ENCODE results near the gene TRAIP. TPM values are rescaled to one million over a fixed set of nuclear protein-coding genes. Genes with fewer than 3 reads are reported as not detected.
A peak's percentile ranks its signal among the peaks of the same experiment; 100 is the strongest.

TRAIP gene
- total RNA-seq, 4 donors from 2014 or later, result 2.3 to 10.1 (median 4.1) TPM

DNA sequence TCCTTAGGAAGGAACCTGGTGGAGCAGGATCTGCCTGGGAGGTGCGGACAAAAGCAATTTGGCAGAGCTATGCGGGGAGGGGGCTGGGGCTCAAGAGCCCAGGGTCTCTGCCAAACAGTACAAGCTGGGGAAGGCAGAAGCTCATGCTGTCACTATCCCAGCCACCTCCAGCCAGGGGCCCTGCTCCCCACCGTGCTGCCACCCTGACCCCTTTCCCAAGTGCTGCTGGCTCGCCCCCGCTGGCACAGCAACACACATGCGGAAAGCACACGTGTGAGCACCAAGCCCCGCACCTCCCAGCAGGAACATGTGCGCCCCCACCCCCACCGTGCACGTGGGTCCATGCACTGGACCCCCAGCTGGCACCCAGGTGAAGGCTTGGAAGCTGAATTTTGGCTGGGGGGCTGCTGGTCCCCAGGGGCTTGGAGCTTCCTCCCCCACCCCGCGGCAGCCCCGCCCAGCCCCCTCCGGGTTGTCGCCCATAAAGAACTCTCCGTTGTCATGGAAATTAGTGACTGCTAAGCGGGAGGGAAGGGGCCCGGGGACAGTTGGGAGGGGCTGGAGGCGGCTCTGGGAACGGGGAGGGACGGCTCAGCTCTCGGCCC is 12.6 kb upstream of the TRAIP start:
- H3K4me1 ChIP-seq, result peaks cover 9 to 15% (median 12%) of the 10 kb centered on the region in 3 donors
- peak overlapping the region in 3 of 4 donors; percentile 14 to 64 (median 42) for H3K4me3 ChIP-seq
- no peaks in the 10 kb centered on the region for H3K36me3 ChIP-seq
- H3K27me3 ChIP-seq, result peaks cover 4 to 90% (median 19%) of the 10 kb centered on the region in 4 donors
- no peak for TF ChIP-seq POLR2A (IDR thresholded peaks at IDR 0.05)
- TF ChIP-seq, protein P1, sequence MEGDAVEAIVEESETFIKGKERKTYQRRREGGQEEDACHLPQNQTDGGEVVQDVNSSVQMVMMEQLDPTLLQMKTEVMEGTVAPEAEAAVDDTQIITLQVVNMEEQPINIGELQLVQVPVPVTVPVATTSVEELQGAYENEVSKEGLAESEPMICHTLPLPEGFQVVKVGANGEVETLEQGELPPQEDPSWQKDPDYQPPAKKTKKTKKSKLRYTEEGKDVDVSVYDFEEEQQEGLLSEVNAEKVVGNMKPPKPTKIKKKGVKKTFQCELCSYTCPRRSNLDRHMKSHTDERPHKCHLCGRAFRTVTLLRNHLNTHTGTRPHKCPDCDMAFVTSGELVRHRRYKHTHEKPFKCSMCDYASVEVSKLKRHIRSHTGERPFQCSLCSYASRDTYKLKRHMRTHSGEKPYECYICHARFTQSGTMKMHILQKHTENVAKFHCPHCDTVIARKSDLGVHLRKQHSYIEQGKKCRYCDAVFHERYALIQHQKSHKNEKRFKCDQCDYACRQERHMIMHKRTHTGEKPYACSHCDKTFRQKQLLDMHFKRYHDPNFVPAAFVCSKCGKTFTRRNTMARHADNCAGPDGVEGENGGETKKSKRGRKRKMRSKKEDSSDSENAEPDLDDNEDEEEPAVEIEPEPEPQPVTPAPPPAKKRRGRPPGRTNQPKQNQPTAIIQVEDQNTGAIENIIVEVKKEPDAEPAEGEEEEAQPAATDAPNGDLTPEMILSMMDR (IDR thresholded peaks at IDR 0.05), result no peak
- no peak for DNase-seq
- intact Hi-C loops (cut with DNase I), result no loop called here
- H3K9me3 ChIP-seq, result no peaks in the 10 kb centered on the region
- H3K27ac ChIP-seq, result no peak overlapping the region
- 21% methylated on average over 3 of the region's 23 CpGs; no CpG with 5 or more reads in 1 of the 2 donors for WGBS, 2 donors

DNA sequence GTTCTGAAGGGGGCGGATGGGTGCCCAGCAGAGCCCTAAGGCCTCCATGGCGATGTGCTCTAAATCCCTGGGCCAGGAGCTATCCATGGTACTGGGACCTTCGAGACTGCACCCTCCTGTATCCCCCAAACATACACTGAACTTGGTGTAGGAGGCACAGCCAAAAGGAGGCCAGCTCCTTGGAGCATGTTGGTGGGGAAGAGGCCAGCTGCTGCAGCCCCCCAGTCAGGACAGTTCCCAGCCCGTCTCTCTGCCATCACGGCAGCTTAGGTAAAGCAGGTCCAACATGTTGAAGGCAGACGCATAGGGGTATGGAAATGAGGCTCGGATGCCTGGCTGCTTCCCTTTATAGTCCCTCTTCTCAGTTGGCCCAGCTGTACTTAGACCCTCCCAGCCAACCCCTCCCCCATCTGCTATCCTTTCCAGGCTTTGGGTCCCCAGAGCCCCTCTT is 11.5 kb upstream of the TRAIP start:
- no peak overlapping the region for H3K4me3 ChIP-seq
- H3K4me1 ChIP-seq, result peaks cover 9 to 15% (median 12%) of the 10 kb centered on the region in 3 donors
- peaks cover 4 to 98% (median 19%) of the 10 kb centered on the region in 4 donors for H3K27me3 ChIP-seq
- H3K9me3 ChIP-seq, result no peaks in the 10 kb centered on the region
- TF ChIP-seq POLR2A (IDR thresholded peaks at IDR 0.05), result no peak
- TF ChIP-seq, protein P1 (IDR thresholded peaks at IDR 0.05), result no peak
- intact Hi-C loops (cut with DNase I), result no loop called here
- no peaks in the 10 kb centered on the region for H3K36me3 ChIP-seq
- 19 to 23% methylated on average over 5 to 7 of the region's 7 CpGs for WGBS, 2 donors
- H3K27ac ChIP-seq, result no peak overlapping the region
- no peak for DNase-seq

DNA sequence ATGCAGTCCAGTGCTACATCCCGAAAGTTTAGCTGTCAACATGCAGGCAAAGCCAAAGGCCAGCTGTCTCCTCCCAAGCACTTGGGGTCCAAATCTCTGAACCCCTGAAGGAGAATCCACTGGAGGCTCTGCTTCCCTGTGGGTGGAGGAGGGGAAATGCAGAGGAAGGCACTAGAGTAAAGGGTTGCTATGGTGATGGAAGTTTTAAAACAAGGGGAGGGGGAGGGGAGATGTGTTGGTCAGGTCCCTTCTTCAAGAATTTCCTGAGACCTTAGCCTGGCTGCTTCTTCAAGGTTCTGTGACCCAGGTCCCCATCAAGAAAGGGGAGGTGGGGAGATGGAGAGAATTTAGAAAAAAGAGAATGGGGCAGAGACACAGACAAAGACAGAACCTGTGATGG is 11.0 kb upstream of the TRAIP start:
- peaks cover 4 to 95% (median 19%) of the 10 kb centered on the region in 4 donors for H3K27me3 ChIP-seq
- DNase-seq, result no peak
- WGBS, 2 donors, result no CpG with 5 or more reads among the region's 1 CpG

DNA sequence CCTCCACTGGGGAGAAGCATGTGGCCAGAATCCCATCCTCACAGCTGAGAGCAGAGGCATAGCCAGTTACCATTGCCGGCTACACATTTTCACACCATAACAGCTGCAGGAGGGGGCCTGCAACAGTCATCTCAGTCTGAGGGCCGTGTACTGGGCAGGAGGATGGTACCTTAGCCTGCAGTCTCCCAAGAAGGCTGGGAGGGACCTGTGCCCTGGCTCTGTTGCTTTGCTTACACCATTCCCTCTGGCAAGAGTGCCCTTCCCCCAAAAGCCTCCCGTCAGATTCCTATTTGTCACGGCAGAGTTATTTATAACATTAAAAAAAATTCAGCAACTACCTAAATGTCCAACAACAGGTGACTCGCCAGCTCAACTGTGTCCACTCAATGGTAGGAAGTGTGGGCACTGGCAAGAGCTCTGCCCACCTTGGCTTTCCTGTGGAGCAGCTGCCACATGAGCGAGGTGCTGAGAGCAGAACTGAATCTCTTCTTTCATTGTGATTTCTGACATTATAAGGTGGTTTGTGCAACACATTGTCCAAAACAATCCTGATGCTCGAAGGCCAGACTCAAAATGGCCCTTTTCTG is 8.9 kb upstream of the TRAIP start:
- no peak for TF ChIP-seq POLR2A (IDR thresholded peaks at IDR 0.05)
- TF ChIP-seq, protein P1 (IDR thresholded peaks at IDR 0.05), result no peak
- Histone ChIP-seq H3K27me3 (peaks cover 4 to 80% (median 18%) of the 10 kb centered on the region in 4 donors), H3K4me1 (peaks cover 9 to 15% (median 12%) of the 10 kb centered on the region in 3 donors), H3K27ac (no peak overlapping the region), H3K36me3 (no peaks in the 10 kb centered on the region), H3K9me3 (no peaks in the 10 kb centered on the region), H3K4me3 (no peak overlapping the region)
- intact Hi-C loops (cut with DNase I), result no loop called here
- 32 to 48% methylated on average over 4 to 6 of the region's 7 CpGs for WGBS, 2 donors
- no peak for DNase-seq

More for the DNA sequence above, 11.0 kb upstream of the TRAIP start:
- Histone ChIP-seq H3K4me1 (peaks cover 9 to 15% (median 12%) of the 10 kb centered on the region in 3 donors), H3K4me3 (no peak overlapping the region), H3K36me3 (no peaks in the 10 kb centered on the region), H3K27ac (no peak overlapping the region), H3K9me3 (no peaks in the 10 kb centered on the region)
- no peak for TF ChIP-seq POLR2A (IDR thresholded peaks at IDR 0.05)
- intact Hi-C loops (cut with DNase I), result no loop called here

DNA sequence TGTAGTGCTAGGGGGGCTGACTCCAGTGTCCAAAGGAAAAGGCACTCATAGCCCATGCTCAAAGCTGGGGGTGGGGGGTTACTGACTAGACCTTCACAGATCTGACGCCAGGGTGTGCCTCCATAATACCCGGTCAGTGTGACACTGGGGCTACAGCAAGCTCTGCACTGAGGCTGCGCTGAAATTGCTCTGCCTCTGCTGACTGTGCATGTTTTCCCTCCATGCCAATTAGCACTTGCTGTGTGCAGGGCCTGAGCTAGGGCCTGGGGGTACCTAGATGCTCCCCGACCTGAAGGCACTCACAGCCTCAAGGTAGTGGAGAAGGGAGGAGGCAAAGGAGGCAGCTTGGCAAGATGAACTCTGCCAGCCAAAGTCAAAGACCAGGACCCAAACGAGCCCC is 8.1 kb upstream of the TRAIP start:
- no peak for TF ChIP-seq POLR2A (IDR thresholded peaks at IDR 0.05)
- TF ChIP-seq, protein P1 (IDR thresholded peaks at IDR 0.05), result no peak
- Histone ChIP-seq H3K9me3 (no peaks in the 10 kb centered on the region), H3K27me3 (peaks cover 0 to 72% (median 15%) of the 10 kb centered on the region in 4 donors), H3K4me1 (peaks cover 5 to 9% (median 7%) of the 10 kb centered on the region in 3 donors), H3K27ac (no peak overlapping the region), H3K36me3 (no peaks in the 10 kb centered on the region), H3K4me3 (no peak overlapping the region)
- DNase-seq, result no peak
- intact Hi-C loops (cut with DNase I), result no loop called here
- 65% methylated on average over 4 of the region's 5 CpGs; no CpG with 5 or more reads in 1 of the 2 donors for WGBS, 2 donors
